ENCODE results near the gene NUDT1.

The NUDT1 gene

GRCh38 chr7:2257651-2258050 is 15.6 kb downstream of the NUDT1 start:
- H3K27me3 ChIP-seq (replicated peaks; ENCODE audit: control insufficient read depth, insufficient read depth, low read length), result no peaks in the 10 kb centered on the region
- H3K4me3 ChIP-seq (replicated peaks; ENCODE audit: low read depth, low read length), result no peak overlapping the region
- DNase-seq (ENCODE audit: extremely low read depth, insufficient read length), result no peak
- peaks cover 45% of the 10 kb centered on the region for H3K36me3 ChIP-seq (ENCODE audit: control insufficient read depth, insufficient read depth, low read length)
- TF ChIP-seq CTCF (IDR thresholded peaks at IDR 0.05; ENCODE audit: insufficient read depth, low read length, poor library complexity, severe bottlenecking), result no peak

GRCh38 chr7:2258661-2259365 is 16.8 kb downstream of the NUDT1 start:
- no peak for TF ChIP-seq CTCF (IDR thresholded peaks at IDR 0.05; ENCODE audit: insufficient read depth, low read length, poor library complexity, severe bottlenecking)
- 0 out of 2 replicates have a peak overlapping the region, but pooled peaks have one; percentile 9 for H3K4me3 ChIP-seq (replicated peaks; ENCODE audit: low read depth, low read length)
- H3K36me3 ChIP-seq (ENCODE audit: control insufficient read depth, insufficient read depth, low read length), result peaks cover 42% of the 10 kb centered on the region
- H3K27me3 ChIP-seq (replicated peaks; ENCODE audit: control insufficient read depth, insufficient read depth, low read length), result no peaks in the 10 kb centered on the region
- DNase-seq (ENCODE audit: extremely low read depth, insufficient read length), result peak; percentile 87

GRCh38 chr7:2259480-2259879 is 17.5 kb downstream of the NUDT1 start:
- no peak for DNase-seq (ENCODE audit: extremely low read depth, insufficient read length)
- no peaks in the 10 kb centered on the region for H3K27me3 ChIP-seq (replicated peaks; ENCODE audit: control insufficient read depth, insufficient read depth, low read length)
- 0 out of 2 replicates have a peak overlapping the region, but pooled peaks have one; percentile 1 for H3K4me3 ChIP-seq (replicated peaks; ENCODE audit: low read depth, low read length)
- peaks cover 36% of the 10 kb centered on the region for H3K36me3 ChIP-seq (ENCODE audit: control insufficient read depth, insufficient read depth, low read length)
- TF ChIP-seq CTCF (IDR thresholded peaks at IDR 0.05; ENCODE audit: insufficient read depth, low read length, poor library complexity, severe bottlenecking), result no peak

GRCh38 chr7:2260820-2261219 is 18.8 kb downstream of the NUDT1 start:
- no peak for TF ChIP-seq CTCF (IDR thresholded peaks at IDR 0.05; ENCODE audit: insufficient read depth, low read length, poor library complexity, severe bottlenecking)
- no peak for DNase-seq (ENCODE audit: extremely low read depth, insufficient read length)
- Histone ChIP-seq H3K36me3 (ENCODE audit: control insufficient read depth, insufficient read depth, low read length) (peaks cover 25% of the 10 kb centered on the region), H3K27me3 (replicated peaks; ENCODE audit: control insufficient read depth, insufficient read depth, low read length) (no peaks in the 10 kb centered on the region), H3K4me3 (replicated peaks; ENCODE audit: low read depth, low read length) (no peak overlapping the region)

GRCh38 chr7:2261611-2262010 is 19.6 kb downstream of the NUDT1 start:
- Histone ChIP-seq H3K4me3 (replicated peaks; ENCODE audit: low read depth, low read length) (no peak overlapping the region), H3K36me3 (ENCODE audit: control insufficient read depth, insufficient read depth, low read length) (peaks cover 21% of the 10 kb centered on the region), H3K27me3 (replicated peaks; ENCODE audit: control insufficient read depth, insufficient read depth, low read length) (no peaks in the 10 kb centered on the region)
- peak; percentile 7 for TF ChIP-seq CTCF (IDR thresholded peaks at IDR 0.05; ENCODE audit: insufficient read depth, low read length, poor library complexity, severe bottlenecking)
- no peak for DNase-seq (ENCODE audit: extremely low read depth, insufficient read length)
